ENCODE results near the gene PCOLCE2.

GRCh38 chr3:142929890-142930289, 41.0 kb upstream of the PCOLCE2 start:
- TF ChIP-seq, protein P1, sequence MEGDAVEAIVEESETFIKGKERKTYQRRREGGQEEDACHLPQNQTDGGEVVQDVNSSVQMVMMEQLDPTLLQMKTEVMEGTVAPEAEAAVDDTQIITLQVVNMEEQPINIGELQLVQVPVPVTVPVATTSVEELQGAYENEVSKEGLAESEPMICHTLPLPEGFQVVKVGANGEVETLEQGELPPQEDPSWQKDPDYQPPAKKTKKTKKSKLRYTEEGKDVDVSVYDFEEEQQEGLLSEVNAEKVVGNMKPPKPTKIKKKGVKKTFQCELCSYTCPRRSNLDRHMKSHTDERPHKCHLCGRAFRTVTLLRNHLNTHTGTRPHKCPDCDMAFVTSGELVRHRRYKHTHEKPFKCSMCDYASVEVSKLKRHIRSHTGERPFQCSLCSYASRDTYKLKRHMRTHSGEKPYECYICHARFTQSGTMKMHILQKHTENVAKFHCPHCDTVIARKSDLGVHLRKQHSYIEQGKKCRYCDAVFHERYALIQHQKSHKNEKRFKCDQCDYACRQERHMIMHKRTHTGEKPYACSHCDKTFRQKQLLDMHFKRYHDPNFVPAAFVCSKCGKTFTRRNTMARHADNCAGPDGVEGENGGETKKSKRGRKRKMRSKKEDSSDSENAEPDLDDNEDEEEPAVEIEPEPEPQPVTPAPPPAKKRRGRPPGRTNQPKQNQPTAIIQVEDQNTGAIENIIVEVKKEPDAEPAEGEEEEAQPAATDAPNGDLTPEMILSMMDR (IDR thresholded peaks at IDR 0.05) = no peak
- no peak for TF ChIP-seq POLR2A (IDR thresholded peaks at IDR 0.05)
- no peak for TF ChIP-seq EP300 (IDR thresholded peaks at IDR 0.05)

All from ovary (tissue), 3 donors.